HG03095 (cell line): Measurements from ENCODE around the gene CDH4.

ENCODE experiments used
- ATAC-seq: cut with Tn5 transposase; IDR thresholded peaks from one replicate; pipeline ENCODE4 v1.9.1; 2021; ENCODE audit warnings: moderate library complexity; ENCODE audit not compliant: unreplicated experiment

CDH4 gene

DNA sequence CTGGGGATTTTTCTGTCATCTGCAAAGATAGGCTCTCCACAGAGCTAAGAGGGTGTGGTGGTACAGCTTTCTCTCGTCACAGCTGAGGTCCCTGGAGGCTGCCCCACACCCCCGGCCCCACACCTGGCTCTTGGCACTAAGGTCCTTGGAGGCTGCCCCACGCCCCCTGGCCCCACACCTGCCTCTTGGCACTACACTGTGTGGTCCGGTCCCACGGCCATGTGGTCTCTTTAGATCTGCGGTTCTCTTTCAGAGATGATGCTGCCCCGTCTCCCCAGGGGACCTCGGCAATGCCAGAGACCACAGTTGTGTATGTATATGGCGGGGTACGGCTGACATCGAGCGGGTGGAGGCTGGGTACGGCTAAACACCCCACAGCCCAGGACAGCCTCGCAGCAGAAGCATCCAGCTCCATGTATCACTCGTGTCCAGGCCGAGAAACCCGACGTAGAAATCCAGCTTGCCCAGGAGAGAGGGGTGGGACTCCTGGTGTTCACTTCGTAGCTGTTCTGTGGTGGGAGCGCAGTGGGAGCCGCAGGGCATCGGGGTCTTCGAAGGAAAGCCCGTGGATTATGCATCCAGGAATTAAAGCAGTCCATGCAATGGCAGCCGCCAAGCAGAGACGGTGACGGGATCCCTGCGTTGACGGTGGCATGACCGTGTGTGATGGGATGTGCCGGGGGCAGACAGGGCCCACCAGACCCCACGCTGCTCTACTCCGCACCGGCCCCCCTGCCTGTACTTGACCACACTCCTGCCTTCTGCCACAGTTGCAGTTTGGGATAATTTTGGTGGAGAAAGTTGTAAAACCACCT lies 292.1 kb downstream of the CDH4 start:
- ATAC-seq, result no peak

DNA sequence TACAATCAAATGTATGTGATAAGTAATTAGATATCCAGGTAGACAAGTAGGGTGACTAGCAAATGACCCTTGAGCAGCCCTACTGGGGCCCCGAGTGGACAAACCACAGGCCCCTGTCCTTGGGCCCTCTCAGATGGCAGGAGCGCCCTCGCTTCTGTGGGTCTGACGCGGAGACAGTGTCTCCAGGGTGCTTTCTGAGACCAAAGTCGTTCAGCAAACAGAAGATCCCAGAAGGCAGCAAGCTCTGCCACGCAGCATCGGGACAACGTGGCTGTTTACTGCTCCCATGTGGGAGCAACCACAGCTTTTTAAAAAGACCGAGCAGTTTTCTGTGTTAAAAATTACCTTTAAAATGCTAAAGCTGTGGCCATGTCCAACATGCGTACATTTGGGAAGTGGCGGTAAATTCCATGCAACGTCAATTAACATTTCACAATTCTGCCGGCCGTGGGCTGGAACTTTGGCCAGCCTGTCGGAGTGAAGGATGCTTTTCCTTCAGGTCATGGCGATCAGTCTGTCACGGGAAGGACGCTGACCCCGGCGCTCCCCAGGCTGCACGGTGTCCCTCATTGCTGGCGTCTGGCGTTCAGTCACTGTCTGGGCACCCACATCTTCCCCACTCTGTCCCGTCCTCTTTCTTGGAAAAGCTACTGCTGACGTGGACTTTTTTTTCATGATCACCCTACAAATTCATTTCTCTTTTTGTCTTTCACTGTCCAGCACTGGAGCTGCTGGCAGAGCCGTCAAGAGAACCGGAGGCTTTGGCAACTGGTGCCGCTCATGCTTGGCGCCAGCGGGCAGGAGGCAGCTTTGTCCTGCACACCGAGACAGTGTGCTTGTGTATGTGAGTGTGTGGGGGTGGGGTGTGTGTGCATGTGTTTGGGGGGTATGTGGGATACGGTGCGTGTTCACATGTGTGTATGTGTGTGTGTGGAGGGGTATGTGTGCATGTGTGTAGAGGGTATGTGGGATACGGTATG lies 293.1 kb downstream of the CDH4 start:
- no peak for ATAC-seq

DNA sequence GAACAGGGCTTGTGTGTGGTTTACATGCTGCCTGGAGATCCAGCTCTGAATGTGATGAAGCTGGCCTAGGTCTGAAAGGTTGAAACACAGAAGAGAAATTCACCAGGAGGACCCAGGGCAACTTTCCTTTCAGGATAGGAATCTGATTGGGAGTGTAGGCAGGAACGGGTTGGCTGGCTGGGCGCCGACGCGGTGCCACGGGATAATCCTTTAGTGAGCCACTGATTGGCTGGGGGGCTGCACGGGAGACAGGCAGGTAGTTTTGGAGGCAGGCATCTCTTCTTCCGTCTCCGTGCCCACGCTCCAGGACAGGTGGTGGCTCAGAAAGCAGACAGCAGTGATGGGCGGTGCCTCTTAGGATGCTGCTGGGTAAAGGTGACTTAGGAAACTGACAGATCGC lies 294.6 kb downstream of the CDH4 start:
- no peak for ATAC-seq

DNA sequence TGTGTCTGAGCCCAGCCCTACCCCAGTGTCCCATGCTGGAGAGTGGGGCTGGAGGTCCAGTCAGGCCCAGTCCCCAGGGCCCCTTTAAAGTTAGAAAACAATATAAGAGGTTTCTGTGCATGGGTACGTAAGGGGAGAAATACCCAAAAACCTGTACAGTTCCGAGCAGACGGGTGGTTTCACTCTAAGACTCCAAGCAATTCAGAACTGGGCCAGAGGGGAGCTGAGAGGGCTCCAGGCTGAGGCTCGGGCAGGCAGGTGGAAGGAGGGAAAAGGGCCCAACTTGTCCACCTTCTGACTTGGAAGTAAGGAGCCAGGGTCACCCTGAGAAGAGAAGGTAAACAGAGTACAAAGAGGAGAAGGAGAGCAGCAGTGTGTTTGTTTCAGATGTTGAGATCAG lies 296.0 kb downstream of the CDH4 start:
- ATAC-seq, result no peak

DNA sequence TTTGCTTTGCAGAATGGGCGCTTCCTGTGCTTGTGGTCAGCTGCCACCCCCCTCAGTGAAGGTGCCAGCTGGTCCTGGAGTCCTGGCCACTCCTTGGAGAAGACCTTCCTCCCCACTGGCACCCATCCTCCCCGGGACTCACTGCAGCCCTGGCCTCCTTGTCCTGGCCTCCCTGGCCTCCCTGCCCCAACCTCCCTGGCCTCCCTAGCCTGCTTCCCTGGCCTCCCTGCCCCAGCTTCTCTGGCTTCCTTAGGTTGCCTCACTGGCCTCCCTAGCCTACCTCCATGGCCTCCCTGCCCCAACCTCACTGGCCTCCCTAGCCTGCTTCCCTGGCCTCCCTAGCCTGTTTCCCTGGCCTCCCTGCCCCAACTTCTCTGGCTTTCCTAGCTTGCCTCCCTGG lies 297.8 kb downstream of the CDH4 start:
- no peak for ATAC-seq

DNA sequence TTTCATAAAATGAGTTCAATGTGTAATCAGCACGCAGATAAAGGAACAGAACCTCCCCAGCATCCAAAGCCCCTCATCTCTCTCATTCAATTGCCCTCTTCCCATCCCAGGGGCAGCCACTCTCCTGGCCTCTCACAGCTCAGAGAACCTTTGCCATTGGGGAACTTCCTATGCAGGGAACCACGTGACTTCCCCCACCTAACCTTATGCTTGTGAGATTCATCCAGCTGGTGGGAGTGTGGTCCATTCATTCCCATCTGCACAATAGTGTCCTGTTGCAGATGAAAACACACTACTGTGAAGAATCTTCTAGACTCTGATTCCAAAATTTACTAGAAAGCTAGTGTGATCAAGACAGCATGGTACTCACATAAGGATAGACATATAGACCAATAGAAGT lies 299.3 kb downstream of the CDH4 start:
- no peak for ATAC-seq

DNA sequence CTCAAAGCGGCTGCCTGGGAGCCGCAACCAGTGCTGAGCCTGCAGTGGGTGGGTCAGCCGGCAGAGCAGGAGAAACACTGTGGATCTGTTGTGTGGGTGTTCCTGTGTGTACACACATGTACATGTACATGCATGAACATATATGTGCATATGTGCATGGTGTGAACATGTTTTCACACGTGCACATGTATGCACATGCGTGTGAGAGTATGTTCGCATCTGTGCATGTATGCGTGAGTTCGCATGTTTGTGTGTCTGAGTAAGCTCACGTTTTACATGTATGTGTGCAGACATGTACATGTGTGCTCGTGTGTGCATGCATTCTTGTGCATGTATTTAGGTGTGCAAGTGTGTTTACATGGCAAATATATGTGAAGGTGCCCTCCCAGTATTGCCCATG lies 302.6 kb downstream of the CDH4 start:
- ATAC-seq, result no peak

DNA sequence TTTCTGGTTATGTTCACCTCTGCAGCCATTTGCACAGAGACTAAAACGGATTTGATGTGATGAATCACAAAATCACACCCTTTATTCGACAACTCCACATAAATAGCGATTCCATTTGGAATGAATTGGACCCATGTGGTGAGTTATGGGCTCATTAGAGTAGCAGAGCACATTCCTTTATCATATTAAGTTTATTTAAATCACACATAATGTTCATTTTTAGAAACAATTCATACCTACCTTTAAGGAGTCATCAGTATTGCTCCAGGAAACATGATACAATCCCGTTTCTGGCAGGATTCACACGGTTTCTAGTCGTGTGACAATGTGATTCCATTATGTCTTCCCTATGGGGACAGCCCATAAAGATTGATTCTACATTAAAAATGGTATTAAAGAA lies 303.5 kb downstream of the CDH4 start:
- no peak for ATAC-seq

DNA sequence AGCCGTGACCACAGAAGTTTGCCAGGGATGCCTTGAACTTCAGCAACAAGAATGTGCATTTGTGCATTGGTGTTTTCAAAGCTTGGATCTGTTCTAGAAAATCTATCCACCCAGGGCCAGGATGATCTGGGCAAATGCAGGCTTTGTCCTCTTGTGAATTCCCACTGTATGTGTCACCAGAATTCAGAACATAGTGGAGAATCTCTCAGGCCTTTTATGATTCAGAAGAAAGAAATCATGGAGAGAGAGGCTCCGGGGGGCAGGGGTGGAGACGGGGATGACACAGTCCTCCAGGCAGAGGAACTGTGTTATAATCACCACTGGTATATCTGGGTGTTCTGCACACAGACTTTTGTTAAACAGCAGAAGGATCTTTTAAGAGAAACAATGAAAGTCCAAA lies 304.1 kb downstream of the CDH4 start:
- ATAC-seq, result no peak

DNA sequence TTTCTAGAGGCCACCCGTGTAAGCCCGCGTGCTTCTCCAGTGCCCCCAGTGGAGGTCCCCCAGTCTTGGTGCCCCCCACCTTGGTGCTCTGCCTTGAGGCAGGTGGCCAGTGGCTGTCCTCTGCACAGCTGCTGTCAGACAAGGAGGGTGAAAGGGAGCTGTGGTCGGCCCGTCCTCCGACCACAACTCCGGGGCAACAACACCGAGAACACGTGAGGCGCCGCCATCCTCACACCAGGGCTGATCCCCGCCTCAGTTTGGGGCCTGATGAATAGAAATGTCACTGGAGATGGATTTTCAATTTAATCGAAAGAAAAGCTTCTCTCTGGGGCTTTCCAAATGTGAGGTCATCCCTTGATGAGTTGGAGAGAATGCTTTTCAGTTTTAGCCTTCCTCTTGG lies 304.6 kb downstream of the CDH4 start:
- ATAC-seq, result no peak

DNA sequence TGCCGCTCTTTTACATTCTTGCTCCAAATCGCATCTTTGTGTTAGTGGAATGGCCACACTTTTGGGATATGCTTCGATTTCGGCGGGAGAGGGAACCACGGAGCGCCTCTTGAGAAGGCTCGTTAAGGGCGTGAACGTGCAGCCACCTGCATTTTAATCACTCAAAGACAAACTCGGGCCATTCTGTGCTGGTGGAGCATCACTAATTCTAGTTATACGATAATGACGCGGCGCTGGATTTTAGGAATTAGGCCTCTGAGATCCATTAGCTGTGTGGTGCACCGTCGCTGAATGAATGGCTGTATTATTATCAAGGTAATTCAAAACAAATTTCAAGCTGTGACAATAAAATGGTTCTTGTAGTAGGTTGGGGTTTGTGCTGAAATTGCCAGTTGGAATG lies 305.6 kb downstream of the CDH4 start:
- ATAC-seq, result no peak

DNA sequence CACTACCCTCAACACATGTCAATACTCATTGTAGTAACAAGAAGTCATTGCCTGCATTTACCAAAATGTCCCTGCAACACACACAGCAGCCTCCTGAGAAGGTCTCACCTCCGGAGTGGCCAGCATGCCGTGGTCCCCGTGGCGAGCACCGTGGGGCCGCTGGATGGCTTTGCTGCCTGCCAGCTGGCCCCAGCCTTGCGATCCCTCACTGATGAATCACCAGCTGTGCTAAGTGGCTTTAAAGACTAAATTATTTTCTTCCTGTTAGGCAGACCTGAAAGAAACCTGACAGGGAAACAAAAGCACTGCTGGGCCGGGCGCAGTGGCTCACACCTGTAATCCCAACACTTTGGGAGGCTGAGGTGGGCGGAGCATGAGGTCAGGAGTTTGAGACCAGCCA lies 306.7 kb downstream of the CDH4 start:
- no peak for ATAC-seq

DNA sequence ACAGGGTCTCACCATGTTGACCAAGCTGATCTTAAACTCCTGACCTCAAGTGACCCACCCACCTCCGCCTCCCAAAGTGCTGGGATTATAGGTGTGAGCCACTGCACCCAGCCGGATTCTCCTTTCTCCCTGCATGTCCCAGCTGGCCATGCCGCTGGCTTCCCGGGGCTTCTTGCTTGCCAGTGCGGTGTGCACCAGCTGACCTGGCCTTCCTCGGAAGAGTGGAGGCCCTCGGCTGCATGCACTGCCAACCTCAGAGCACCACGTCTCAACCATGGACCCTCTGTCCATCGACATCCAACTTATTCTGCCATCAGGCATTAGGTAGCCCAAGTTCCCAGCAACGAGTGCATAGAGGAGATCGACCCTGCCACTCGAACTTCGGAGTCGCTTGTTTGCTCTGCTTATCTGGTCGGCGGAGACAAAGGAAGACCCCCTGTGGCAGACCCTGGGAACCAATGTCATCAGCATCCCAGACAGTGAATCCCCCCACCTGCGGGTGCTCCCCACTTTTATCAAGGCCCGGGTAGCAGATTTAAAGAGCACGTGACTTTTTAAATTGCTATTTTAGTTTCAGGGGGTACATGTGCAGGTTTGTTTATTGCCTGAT lies 307.8 kb downstream of the CDH4 start:
- no peak for ATAC-seq

DNA sequence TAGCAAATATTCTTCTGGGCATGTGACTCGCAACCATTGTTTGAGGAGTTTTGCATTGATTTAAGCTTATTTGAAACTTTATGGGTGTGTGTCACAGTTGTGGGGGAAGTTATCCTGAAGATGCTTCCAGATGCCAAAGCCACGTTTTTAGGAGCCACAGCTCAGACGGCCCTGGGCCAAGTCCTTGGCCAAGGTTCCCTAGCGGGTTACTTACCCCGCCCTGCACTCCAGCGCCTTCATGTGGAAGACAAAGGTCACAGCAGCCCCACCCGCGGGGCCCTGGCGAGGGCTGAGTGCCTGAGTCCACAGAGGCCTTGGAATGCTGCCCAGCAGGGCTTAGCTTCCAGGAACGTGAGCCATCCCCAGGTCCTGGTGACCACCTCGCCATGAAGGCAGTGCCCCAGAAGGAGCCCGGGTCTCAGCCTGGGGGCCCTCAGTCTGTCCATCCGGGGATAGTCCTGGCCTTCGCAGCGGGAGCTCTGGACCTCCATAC lies 308.3 kb downstream of the CDH4 start:
- no peak for ATAC-seq

DNA sequence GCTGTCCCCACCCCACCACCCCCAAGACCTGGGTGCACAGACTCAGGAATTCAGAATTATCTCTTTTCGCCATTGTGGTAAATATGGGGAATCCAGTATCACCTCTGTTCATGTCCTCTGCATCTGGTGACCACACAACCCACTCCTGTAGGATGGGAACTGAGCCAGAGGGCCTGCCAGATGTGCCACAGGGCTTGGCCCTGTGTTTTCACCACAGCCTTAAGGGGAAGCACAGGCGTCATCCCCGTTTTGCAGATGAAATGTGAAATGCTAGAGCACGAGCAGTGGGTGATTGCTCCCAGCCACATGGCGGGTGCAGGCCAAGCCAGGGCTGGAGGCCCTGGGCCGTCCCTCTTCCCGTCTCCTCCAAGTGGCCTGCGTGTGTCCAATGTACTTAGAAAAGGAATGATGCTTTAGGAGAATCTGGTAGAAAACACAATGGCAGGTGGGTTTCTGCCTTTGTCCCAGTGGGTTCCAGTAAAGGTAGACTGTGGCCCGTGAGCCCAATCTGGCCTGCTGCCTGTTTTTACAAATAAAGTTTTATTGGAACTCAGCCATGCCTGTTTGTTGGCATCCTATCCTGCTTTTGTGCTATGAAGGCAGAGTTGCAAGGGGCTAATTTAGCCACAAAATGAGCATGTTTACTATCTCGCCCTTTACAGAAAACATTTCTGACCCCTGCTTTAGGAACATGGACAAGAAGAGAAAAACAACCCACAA lies 309.2 kb downstream of the CDH4 start:
- no peak for ATAC-seq

DNA sequence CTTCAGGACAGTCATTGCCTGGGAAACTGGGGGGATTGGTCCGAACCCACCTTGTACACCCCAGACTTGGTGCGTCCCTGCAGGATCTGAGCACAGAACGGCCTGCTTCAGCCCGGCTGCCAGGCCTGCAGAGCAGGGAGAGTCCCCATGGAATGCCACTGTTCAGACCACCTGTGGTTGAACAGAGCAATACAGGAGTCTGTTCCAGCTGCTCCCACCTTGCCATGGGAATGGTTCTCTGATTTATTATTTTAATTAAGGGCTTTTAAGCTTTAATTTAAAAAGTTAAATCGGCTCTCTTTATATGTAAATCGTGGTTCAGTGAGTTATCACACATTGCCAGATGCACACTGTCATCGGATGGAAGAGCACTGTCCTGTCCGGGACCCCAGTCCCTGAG lies 310.4 kb downstream of the CDH4 start:
- no peak for ATAC-seq

DNA sequence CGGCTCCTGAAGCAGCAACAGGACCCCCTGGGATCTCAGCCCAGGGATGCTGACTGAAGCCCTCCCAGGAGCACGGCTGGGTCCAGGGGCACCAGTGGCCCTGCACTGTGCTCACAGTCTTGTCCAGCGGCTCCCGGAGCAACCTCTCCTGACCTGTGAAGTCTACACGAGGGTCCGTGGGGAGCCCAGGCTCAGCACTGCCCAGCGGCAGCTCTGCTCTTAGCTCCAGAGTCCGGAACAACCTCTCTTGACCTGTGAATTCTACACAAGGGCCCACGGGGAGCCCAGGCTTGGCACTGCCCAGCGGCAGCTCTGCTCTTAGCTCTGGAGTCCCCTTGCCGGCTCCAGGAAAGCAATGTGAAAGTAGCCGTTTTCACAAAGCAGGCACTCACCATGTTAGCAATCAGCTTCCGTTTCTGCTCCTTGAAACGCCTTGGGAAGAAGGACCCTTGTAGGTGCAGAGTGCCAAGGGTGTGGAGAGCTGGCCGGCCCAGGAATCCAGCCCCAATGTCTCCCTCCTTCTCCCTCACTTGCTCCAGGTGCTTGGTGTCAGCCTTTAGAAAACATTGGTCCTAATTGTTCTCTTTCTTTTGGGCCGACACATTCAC lies 310.9 kb downstream of the CDH4 start:
- ATAC-seq, result no peak

DNA sequence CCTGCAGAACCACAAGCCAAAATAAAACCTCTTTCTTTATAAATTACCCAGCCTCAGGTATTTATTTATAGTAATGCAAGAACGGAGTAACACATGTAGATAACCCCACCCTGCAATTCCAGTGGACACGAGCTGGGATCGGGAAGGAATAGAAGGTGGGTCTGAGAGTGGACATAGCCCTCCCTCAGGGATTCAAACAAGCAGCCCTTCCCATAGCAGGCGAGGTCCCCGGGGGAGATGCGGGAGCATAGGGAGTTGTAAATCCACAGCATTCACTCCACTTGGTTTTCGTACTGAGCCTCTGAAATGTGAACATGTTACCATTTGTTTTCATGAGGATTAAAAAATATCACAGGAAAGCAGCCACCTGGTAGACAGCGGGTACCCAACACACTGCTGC lies 312.6 kb downstream of the CDH4 start:
- ATAC-seq, result no peak

DNA sequence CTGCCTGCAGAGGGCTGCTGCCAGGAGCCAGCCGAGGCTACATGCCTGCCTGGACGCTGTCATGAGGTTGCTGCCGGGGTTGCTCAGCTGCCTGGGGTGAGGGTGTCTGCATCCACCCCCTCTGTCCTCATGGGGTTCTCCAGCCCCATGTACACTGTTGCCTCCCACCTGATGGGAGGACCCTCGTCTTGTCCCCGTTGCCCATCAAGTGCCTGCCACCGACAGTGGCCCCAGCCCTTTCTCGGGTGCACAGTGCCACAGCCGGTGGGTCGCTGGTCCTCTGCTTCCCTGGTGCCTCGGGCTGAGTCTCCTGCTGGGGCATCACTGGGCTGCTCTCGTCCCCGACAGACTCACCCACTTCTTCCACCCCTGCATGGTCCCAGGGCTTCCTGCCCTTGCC lies 313.7 kb downstream of the CDH4 start:
- no peak for ATAC-seq

DNA sequence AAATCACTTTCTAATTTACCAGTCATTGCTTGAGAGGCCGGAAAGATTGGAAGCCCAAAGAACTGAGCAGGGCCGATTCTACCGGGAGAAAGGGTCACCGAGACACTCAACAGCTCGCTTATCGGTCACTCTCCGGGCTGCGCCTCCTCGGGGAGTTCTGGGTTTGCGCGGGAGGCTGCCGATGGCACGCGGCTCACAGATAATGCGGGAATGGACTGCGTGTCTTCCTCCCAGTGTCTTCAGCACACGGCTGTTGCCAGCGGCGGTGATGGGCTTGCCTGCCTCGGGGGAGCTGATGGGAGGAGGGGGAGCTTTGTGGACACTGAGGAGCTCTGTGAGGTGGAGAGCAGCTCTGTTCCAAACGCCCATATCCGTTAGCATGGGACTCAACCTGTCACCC lies 314.6 kb downstream of the CDH4 start:
- no peak for ATAC-seq
